ENCODE measurements around the gene GNRHR.
"Not testable (repeated sequence)": the region's sequence is repeated elsewhere in the genome, so short reads cannot be mapped to it uniquely, and the experiment has no call there.

The GNRHR gene, protein sequence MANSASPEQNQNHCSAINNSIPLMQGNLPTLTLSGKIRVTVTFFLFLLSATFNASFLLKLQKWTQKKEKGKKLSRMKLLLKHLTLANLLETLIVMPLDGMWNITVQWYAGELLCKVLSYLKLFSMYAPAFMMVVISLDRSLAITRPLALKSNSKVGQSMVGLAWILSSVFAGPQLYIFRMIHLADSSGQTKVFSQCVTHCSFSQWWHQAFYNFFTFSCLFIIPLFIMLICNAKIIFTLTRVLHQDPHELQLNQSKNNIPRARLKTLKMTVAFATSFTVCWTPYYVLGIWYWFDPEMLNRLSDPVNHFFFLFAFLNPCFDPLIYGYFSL
- total RNA-seq, result 0 reads per million in 3 experiments

DNA sequence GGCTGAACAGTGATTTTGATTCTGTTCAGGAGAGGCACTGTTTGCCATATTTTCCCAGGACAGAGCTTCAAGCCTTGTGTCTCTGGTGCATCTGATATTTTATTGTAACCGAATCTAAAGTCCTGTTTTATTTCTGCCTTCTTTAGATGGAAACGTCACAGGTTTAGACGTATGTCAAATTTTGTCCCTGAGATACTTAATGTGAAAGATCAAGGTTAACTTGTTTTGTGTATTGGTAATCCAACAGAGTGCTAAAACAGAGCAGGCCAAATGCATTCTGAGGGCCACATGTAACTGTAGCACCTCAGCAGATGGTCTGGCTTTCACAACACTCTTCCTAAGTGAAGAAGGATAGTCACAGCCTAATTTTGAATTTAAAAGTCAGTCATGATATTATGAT is at the start of gene GNRHR:
GNRHR (minus strand) TSS at position 101 of the 400 bp plus-strand sequence; CDS start at position 48, 53 bp downstream.
- no peak for DNase-seq

DNA sequence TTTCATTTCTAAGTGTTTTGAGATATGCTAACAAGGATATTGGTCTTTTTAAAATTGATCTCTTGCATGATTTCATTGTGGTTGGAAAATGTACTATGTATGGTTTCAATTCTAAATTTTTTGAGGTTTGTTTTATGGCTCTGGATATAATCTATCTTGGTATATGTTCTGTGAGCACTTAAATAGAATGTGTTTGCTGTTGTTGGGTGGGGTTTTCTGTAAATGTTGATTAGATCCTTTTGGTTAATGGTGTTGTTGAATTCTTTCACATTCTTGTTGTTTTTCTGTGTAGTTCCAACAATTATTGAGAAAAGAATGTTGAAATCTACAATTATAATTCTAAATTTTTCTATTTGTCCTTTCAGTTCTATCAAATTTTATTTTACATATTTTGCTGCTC is 42.6 kb upstream of the GNRHR start:
- DNase-seq, result no peak

DNA sequence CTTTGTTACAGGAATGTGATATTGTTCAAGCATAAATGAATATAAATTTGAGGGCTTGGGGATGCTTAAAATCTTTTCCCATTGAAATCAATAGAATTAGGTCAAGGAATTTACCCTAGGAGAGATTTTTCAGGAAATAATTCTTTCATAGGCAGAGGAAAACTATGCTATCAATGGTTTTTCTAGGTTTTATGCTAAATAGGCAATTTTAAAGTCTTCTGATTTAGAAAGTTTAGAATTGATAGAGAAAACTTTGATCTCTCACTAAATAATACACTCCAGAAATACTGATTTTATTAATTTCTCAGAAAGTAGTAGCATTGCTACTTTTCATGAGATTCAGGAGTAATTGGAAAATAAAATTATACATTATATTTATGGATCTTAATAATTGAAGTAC is 36.5 kb upstream of the GNRHR start:
- no peak for DNase-seq

DNA sequence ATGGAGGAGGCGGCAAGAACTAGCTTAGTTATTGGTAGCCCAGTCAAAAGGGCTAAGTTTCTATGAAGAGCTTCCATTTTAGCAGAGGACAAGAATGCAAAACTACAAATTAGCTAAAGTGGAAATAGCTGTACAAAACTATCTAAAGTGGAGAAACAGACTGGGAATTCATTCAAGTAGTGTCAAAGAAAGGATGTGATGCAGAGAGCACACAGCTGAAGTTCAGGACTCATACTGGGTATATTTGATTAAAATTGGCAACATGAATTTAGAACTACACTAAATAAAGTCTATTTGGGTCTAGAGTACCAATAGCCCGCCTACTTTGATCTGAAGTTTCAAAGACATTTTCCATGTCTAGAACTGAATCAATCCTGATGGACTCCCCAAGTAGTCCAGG is 33.1 kb upstream of the GNRHR start:
- DNase-seq, result no peak

DNA sequence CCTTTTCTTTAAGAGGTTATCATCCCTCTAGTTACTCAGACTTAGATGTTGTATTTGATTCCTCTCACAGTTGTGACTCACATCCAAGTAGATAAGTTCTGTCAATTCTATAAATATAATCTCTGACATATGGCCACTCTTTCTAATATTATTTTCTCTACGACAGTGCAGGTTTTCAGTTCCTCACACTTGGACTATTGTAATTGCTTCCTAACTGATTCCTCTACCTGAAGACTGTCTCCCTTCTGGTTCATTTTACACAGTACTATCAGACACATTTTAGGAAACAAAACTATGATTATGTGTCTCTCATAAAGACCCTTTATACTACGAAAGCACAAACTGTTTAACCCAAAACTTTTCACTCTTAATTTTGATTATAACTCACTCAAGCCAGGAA is 31.3 kb upstream of the GNRHR start:
- no peak for DNase-seq

DNA sequence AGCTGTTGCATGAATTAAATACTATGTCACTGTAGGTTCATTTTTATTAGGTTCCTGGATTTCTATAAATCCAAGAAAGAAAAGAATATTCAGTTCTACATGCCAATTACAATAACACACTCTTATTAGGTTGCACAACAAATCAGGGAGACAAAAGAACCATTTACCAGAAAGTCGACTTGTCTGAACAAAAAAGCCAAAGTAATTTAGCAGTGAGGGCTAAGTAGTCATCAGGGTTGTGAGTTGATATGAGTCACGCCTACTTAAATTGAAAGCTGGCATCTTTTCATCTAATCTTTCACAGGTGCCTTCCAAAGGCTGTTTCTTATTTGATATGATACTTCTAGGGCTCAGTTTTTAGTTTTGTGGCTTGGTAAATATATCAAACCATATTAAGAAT is 25.4 kb upstream of the GNRHR start:
- DNase-seq, result no peak

DNA sequence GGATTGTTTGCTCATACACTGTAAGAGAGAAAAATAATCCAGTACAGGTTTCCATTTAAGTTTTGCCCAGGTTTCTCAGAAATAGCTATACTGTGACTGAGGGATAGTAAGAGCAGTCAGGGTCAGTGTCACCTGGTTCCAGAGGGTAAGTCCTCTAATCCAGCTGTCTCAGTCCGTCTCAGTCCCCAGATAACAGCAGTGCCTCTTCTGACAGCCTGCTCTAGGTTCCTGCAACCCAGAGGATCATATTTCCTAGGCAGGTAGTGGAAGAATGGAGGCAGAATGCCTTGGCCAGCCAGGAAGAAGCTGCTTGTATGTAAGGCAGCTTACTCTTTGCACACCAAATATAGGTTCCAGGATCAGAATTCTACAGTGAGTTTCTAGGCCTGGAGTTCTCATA is 22.6 kb upstream of the GNRHR start:
- no peak for DNase-seq

DNA sequence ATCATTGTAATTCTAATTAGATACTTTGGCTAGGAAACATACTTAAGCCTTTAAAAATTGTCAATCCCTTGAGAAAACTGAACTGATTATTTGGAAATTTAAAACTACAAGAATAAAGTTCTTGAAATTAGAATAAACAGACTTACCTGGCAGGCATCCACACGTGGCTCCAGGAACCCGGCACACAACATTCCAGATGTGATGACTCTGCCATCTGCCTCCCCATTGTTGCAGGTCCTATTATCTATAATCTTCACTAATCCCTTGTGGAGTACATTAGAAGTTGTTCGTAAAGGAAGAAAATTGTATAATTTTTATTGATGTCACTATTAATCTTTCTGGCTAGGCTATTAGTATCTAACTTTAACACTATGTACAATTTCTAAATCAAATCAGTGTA is 16.2 kb upstream of the GNRHR start:
- no peak for DNase-seq

DNA sequence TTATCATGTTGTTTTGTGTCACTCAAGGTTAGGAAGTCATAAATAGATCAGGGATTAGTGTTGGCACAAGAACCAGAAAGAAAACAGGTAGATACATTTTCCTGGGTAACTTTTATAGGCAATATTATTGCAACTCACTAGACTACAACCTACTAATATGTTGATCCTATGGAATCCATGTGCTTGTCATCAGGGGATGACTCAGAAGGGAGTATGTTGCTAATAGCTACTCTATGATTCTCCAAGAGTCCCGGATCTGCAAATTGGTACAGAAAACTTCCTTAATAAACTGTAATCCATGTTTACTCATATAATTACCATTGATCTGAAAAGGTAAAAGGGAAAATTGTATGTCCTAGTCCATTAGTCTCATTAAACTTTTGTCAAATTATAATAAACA is 11.7 kb upstream of the GNRHR start:
- DNase-seq, result no peak

DNA sequence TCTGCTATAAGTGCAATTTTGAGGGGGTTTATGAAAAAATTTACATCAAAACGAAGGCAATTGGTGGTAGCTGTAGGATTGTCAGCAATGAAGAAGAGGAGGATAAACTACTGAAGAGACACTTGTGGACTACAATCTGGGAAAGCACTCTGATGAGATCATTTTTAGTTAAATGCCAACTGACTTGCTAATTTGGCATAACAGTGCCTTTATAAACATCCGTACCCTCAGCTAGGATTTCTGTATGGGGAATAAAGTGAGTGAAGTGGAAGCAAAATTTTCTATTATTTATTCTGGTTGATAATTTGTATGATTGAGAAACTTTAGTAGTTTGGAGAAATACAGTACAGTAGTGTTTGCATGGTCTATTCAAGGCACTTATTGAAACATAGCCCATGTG is 11.2 kb upstream of the GNRHR start:
- no peak for DNase-seq

DNA sequence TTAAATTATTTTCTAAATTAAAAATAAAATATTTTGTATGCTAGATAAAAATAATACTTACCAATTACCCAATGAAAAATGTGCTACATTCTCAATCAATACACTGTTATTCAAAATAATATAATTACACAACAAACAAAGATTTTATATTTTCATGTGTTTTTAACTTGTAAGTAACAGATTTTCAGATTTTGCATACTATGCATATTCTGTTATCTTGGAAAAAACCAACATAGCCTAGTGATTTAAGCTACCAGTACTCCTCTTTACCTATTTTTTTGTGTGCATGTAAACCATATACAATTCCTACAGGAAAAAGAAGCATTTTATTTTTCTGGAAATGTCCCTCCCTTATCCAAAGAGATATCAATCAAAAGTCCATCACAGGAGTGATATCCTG is 10.0 kb upstream of the GNRHR start:
- no peak for DNase-seq

DNA sequence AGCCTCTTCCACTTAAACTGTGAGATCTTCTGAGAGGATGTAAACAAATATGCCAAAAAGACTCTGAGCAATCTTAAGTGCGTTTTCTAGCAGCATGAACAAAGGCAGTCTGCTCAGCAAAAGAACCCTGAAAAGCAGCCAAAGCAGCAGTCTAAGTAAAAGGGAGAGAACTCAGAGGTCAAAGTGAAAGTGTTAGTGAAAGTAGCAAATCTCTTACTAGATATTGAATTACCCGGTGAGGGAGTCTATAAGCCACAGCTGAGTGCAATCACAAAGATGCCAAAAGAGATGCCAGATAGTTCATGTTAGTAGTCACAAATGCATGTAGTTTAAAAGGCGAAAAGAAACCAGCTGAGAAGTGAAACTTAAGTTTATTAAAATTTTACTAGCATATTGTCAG is 7.9 kb upstream of the GNRHR start:
- no peak for DNase-seq

DNA sequence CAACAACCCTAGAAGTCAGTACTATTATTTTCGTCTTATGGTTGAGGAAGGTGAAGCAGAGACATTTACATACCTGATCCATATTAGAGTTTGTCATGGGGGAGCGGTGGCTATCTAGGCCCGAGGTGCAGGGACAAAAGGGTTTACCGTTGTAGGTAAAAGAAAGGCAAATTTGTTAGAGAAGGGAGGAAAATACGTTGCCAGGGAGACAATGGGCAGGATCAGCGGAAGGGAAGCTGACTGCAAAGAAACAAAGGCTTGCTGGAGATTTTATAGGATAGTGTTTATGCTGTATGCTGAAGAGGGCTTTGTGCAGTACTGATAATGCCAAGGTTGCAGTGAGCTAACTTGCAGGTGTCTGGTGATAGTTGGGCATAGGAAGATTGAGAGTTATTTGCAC is 2.8 kb upstream of the GNRHR start:
- DNase-seq, result not testable (repeated sequence)

DNA sequence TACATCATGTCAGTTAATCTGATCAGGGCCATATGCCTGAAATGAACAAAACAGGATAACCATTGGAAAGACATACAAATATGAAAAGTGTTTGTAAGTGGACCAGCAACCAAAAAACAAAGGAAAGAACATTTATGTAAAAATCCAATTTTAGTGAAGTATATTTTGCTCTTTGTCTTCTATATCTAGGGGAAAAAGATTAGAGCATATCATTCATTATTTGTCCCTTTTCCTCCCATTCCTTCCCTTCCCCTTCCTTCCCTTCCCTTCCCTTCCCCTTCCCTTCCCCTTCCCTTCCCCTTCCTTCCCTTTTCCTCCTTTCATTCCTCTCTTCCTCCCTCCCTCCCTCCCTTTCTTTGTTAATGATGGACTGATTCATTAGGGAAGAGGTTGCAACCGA is 1.8 kb upstream of the GNRHR start:
- no peak for DNase-seq

DNA sequence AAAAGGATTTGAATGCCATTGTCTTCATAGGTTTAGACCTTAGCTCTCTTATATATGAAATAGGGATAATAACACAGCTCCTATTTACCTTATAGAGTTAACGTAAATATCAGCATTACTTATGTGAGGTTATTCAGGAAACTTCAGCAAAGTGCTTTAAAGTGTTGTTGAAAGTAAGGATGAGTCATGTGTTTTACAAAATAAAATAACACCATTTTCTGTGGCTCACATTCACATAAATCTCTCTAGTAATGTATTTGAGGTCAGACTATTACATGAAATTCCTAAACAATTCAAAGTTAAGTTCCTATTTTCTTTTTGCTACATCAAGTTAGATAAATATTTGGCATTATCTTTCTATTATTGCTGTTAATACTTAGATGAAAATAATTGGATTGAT is 2.9 kb downstream of the GNRHR start:
- no peak for DNase-seq

DNA sequence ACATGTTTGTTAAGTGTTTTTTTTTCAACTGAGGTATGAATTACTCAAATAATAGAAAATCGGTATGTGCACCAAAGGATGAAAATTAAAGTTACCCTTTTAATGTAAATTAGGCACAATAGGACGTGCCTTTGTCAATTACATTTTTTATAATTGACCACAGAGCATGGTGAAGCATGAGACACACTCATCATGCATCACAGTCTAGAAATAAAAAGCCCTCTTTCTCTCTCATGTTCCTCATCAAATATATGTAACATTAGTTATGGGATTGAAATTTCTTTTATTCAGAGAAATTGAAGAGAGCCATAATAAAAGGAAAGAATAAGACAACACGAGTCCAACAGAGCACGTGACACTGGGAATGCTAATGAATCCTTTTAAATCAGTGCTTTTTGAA is 3.5 kb downstream of the GNRHR start:
- no peak for DNase-seq

DNA sequence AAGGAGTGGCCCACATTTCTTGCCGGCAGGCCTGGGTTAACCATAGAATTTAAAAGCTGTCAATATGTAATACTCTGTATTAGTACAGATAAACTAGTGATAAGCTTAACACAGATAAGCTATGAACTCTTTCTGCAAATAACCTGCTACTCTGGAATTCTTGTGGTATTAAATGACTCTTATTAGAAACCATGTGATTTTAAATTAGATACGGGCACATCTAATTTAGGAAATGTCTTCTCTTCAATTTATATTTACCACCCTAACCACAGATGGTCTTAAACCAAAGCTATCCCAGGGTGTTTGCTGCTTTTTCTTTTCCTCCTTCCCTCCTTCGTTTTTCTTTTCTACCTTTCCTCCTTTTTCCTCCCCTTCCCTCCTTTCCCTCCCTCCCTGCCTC is 4.9 kb downstream of the GNRHR start:
- DNase-seq, result no peak

DNA sequence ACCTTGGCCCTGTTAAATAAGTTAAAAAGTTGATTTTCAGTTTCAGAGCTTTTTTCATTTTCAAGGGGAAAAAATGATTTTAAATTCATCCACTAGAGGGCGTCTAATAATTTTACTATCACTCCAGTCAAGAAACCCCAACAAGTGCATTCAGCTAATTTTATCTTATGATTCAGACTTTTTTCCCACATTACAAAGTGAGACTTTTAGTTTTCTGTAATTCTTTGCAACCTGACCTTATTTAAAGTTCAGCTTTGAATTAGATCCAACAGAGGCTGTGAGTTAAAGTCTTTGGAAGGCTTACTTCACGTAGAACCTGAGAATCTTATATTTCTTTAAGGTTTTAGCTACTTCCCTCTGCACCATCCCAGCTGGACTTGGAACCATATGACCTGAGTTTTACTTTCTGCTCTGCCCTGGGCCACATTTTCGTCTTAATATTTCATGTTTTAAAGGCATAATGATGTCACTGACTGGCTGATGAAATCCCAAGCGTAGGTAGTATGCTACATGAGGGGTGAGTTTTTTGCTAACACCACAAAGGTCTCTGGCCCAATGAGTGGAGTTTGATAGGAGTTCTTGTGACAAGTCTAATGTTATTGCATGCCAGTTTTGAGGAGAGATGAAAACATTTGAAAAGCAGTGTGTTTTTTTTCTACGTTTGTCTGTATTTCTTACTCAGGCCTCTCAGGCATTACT is 7.2 kb downstream of the GNRHR start:
- peak; percentile 27 for DNase-seq

DNA sequence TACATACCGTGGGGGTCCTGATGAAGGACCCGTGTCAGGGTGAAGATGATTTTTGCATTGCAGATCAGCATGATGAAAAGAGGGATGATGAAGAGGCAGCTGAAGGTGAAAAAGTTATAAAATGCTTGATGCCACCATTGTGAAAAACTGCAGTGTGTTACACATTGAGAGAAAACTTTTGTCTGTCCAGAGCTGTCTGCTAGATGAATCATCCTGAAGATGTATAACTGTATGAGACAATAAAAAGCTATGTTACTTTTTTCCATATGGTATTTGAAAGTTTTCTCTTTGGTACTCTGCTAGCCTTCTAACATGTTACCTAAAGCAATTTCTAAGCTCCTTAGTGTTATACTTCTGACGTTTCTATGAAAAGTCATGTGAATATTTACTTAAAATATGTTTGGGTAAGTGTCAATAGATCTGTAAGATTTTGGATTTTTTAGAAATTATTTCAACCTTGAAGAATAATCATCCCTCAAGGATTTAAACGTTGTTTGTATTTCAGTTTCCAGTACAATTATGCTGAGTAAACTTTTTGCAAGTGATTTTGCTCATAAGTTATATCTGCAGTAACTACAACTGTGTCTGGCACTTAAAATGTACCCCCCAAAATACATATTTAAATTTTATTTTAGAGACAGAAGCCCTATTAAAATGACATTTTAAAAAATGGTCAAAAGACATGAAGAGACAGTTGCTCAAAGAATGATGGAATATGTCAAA is 9.5 kb downstream of the GNRHR start:
- DNase-seq, result no peak

DNA sequence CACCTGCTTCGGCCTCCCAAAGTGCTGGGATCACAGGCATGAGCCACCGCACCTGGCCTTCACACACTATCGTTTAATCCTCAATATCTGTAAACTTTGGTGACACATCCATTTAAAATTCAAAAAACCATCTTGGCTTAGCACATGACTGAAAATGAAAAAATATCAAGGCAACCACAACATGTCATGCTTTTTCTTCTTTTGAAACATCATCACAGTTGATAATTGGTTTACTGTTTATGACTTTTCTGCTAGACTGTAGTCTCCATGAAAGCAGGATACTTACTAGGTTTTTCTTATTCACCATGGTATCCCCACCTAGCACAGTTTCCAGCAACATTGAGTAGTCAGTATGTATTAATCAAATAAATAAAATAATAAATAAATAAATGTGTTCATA is 11.0 kb downstream of the GNRHR start:
- no peak for DNase-seq

DNA sequence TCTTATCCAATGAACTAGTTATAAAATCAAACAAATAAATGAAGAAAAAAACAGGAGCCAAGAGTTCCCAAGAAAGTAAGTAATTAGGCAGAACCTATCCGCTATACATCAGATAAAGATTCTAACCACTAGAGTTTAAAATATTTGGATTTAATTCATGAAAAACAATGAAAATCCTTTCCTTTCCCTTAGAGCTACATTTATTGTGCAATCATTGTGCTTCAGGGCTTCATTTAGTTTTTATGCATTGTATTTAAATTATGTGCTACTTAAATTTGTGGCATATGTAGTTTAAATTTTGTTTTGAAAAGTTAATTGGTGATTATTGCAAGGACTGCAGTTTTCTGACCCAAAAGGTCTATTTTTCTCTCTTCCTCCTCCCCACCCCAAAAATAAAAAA is 17.9 kb downstream of the GNRHR start:
- no peak for DNase-seq

DNA sequence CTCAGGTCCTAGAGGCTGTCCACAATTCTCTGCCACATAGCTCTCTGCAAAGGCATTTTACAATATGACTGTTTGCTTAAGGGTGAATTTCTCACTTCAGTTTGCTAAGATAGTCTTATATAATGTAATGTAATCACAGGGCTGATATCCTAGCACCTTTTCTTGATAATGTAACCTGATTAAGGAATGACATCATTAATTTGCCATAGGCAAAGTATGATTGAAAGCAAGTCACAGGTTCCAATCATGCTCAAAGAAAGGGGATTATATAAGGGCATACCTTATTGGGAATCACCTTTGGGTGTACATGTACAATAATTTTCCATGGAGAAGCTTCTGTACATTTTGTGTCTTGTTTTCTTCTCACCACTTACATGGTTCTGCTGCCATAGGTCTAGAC is 18.9 kb downstream of the GNRHR start:
- no peak for DNase-seq

DNA sequence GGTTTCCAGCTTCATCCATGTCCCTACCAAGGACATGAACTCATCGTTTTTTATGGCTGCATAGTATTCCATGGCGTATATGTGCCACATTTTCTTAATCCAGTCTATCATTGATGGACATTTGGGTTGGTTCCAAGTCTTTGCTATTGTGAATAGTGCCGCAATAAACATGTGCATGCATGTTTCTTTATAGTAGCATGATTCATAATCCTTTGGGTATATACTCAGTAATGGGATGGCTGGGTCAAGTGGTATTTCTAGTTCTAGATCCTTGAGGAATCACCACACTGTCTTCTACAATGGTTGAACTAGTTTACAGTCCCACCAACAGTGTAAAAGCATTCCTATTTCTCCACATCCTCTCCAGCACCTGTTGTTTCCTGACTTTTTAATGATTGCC is 23.7 kb downstream of the GNRHR start:
- DNase-seq, result not testable (repeated sequence)

All from central memory CD4-positive, alpha-beta T cell (primary cell).